ENCODE results near the gene AHCYL1.

The AHCYL1 gene

DNA sequence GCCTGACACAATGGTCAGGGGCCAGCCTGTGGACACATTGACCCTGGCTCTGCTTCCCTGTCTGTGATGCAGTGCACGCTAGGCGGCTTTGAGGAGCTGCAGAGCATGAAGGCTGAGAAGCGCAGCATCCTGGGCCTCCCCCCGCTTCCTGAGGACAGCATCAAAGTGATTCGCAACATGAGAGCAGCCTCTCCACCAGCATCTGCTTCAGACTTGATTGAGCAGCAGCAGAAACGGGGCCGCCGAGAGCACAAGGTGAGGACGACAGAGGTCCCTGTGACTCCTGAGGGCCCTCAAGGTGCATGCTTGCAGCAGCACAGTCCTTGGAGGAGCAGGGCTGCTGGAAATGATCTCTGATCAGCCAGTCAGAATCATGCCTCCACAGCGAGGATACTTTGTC is 58.5 kb downstream of the AHCYL1 start:
- no peak for DNase-seq

DNA sequence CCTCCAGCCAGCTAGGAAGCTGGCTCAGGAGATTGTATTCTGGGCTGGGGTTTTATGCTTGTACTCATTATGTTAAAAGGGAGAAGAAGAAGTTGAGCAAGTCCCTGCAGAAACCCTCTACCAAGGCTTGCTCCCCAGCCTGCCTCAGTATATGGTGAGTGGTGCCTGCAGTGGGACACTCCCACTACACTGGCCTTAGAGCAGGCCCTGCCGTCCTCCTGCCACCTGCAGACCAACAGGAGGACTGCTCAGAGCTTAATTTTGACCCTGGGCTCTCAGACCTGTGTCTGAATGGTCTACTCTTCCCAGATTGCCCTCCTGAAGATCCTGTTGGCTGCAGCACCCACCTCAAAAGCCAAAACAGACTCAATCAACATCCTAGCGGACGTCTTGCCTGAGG is 62.9 kb downstream of the AHCYL1 start:
- no peak for DNase-seq

DNA sequence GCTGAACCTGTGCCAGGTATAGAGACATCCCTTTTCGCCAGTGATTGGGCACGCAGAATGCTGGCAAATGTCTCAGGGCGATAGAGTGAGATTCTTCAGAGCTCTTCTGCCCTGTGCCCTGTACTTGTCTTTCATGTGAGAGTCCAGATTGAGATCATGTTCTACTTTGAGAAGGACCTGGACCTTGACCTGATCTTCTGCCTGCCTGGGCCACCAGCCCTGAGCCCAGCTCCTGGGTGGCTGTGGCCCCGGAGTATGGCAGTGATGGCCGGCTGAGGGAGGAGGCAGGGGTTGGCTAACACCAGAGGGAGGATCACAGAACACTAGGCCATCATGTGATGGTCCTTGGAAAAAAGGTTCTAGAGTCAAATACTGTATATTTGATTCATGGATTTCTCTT is 63.7 kb downstream of the AHCYL1 start:
- no peak for DNase-seq

DNA sequence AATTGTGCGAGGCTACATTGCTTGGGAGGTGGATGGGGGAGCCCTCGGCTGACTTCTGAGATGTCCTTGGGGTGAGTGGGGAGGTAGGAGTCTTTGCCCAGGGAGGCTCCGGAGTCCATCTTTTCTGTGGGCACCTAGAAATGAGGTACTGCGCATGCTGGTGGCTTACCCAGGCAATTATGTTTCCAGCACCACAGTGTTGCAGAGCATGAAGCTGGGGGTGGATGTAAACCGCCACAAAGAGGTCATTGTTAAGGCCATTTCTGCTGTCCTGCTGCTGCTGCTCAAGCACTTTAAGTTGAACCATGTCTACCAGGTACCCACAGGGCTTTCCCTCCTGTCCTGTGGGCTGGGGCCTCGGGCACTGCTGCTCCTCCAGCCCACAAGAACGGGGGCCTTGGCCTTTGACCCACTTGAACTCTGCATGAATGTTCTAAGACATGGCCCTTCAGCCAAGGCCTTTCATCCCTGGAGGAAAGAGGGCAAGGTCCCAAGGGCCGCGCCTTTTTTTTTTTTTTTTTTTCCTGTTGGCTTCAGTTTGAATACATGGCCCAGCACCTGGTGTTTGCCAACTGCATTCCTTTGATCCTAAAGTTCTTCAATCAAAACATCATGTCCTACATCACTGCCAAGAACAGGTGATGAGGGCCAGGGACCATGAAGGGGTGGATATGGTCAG is 64.5 kb downstream of the AHCYL1 start:
- no peak for DNase-seq

DNA sequence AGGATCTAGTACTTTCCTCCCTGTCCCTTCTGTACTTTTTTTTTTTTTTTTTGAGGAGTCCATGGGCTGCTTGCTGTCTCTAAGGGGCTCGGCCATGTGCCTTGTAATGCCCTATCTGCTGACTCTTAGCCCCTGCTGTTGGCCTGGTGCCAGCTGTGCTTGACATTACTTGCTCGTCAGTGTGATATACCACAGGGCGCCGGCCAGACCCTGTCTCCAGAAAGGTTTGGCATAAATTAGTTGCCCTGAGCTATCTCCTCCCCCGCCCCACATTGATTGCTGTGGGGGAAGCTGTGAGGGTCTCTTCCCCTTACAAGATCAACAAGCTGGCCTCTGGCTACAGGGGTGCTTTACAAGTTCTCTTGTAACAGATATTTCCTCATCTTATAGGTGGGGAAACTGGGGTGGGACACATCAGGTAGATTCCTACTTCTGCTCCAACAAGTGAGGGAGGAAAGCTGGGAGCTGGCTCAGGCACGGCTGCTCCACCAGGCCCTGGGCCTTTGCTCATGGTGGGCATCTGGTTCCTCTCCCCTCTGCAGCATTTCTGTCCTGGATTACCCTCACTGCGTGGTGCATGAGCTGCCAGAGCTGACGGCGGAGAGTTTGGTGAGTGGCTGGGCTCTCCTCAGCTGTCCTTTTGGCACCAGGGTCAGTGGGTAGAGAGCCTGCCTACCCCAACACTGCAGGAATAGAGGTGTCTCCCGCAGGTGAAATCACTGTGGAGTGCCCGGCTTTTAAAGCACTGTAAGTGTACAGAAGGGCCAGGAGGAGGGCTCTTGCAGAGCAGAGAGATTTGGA is 65.4 kb downstream of the AHCYL1 start:
- no peak for DNase-seq

DNA sequence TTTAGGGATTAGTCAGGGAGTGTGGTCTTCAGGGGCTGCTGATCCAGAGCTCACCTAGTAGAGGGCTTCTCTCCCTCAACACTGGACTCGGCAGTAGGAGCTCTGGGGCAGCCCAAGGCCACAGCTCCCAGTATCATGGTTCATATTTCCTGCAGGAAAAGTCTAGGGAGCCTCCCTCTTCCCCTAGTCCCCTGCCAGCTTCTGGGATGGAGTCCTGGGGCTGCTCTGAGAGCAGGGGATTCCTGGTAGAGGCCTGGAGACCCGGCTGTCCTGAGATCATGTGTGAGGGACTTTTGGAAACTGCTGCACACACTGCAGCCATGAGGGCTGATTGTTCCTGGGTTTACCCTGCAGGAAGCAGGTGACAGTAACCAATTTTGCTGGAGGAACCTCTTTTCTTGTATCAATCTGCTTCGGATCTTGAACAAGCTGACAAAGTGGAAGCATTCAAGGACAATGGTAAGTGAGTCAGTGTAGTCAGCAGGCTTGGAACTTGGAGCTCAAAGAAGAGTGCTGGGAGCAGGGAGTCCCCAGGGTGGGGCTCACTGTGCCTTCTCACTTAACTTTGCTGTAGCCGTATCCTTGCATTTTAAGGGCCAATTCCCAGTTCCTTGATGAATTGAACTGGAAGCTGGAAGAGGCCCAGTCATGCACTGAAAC is 66.2 kb downstream of the AHCYL1 start:
- DNase-seq: no peak

DNA sequence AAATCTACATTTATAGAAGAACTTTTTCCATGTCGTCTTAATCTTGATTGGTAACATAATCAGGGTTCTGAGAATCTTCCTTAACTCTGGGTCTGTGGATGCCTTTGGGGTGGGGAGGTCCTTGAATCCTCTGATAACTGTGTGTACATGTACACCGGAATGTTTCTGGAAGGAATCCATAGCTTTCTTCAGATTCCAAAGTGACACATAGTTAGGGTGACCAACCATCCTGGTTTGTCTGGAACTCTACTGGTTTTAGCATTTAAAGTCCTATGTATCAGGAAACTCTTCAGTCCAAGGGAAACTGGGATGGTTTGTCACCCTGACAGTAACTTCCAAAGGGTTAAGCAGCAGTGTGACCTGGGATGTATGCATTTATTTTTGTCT is 66.7 kb downstream of the AHCYL1 start:
- DNase-seq: no peak

DNA sequence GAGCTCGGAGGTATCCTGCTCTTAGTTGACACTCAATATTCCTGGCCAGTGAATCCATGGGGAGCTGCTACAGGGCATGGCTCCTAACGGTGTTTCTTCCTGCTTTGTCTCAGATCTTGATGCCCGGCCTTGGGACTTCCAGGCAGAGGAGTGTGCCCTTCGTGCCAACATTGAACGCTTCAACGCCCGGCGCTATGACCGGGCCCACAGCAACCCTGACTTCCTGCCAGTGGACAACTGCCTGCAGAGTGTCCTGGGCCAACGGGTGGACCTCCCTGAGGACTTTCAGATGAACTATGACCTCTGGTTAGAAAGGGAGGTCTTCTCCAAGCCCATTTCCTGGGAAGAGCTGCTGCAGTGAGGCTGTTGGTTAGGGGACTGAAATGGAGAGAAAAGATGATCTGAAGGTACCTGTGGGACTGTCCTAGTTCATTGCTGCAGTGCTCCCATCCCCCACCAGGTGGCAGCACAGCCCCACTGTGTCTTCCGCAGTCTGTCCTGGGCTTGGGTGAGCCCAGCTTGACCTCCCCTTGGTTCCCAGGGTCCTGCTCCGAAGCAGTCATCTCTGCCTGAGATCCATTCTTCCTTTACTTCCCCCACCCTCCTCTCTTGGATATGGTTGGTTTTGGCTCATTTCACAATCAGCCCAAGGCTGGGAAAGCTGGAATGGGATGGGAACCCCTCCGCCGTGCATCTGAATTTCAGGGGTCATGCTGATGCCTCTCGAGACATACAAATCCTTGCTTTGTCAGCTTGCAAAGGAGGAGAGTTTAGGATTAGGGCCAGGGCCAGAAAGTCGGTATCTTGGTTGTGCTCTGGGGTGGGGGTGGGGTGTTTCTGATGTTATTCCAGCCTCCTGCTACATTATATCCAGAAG is 69.2 kb downstream of the AHCYL1 start:
- peak; percentile 94 for DNase-seq

DNA sequence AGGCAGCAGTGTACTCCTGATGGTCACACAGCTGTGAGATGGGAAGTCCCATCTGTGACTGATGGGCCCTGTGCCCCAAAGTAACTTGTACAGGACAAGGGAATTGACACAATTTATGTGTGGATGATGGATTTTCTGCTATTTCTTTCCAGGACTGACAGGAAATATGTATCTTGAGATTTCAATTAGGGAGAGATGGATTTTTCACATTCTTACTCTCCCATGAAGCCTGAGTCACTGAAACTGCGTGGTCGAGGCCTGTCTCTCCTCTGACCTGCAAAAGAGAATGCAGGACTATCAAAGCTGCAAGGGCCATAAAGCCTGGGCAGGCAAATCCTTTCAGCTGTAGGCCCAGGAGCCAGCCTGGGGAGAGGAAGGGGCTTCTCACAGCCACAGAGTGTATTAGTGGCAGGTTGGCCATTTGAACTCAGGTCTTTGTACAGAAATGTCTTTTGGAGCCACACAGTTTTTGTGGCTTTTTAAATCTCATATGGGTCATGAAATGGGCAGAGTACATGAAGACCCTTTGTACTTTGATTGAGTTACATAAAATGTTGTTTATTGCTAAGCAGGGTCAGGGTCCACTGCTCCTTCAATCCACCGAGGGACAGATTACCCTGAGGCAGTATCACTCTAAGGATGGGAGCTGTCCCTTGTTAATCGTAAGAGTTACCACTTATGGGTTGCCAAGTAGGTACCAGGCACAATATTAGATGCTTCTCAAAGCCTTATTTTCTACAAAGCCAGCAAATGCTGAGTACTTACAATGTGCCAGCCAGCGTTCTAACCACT is 71.1 kb downstream of the AHCYL1 start:
- DNase-seq: no peak

DNA sequence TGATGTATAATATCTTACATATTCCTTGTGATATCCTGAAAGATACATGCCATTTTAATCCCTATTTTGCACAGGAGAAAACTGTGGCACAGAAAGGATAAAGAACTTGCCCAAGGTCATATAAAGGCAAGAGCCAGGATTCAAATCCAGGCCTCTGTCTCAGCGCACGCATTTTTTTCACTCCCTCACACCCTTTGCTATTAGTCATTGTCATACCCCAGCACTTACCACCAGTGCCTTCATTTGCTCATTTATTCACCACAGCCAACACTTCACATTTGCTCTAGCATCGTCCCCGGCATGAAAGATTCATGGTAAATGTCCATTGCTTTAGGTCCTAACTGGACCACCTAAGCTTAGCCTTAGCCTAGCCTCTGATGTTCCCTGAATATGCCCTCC is 71.7 kb downstream of the AHCYL1 start:
- no peak for DNase-seq

DNA sequence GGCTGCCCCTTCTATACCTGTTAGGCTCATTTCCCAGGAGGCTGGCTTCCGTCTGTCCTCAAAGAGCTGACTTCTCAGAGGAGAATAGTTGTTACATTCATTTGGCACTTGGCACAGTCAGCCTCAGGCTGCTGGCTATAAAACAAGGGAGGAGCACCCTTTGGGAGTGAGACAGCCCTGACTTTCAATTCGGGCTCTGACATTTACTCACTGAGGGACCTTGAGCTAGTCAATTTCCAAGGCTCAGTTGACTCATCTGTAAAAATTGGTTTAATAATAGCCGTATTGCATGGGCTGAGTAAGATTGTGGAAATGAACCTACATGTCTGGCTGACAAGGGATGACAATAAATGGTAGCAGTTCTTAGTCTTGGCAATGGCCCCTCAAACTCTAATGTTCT is 72.2 kb downstream of the AHCYL1 start:
- no peak for DNase-seq

DNA sequence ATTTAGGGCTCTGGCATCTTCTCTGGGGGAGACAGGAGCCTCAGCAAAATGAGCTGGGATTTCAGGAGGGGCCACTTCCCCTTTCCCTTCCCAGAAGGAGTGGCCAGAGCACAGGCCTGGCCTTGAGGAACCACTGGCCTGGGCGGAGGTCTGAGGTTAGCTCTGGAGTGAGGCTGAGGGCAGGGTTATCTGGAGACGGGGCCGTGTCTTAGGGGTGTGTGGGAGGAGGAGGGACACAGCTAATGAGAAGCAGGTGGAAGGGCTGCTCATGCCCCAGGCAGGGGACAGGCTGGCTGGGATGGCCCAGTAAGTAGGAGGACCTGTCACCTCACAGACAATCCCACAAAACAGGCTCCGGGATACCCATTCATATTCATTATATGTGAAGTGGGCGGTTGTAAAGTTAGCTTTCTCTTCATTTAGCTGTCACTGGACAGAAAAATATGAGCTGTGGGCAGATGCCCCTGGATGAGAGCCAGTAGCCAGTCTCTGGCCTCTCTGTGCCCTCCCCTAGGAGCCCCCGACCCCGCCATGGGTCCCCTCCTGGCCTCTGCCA is 73.5 kb downstream of the AHCYL1 start:
- no peak for DNase-seq

DNA sequence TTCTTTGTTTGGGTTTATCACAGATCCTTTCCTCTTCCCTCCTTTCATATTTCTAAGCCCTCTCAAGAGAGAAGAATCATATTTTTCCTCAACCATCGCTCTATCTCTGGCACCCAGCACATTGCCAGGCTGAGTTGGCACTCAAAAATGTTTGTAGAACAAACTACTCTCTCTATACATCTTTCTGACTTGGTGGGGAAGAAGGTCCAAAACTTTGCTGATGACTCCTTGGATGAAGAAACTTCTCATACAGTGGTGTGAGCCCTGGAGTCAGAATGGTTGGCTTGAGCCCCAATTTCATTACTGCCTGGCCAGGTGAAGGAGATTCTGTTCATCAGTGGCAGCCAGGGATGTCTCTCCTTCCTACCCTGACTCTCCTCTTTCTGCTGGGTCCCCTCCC is 74.0 kb downstream of the AHCYL1 start:
- no peak for DNase-seq

DNA sequence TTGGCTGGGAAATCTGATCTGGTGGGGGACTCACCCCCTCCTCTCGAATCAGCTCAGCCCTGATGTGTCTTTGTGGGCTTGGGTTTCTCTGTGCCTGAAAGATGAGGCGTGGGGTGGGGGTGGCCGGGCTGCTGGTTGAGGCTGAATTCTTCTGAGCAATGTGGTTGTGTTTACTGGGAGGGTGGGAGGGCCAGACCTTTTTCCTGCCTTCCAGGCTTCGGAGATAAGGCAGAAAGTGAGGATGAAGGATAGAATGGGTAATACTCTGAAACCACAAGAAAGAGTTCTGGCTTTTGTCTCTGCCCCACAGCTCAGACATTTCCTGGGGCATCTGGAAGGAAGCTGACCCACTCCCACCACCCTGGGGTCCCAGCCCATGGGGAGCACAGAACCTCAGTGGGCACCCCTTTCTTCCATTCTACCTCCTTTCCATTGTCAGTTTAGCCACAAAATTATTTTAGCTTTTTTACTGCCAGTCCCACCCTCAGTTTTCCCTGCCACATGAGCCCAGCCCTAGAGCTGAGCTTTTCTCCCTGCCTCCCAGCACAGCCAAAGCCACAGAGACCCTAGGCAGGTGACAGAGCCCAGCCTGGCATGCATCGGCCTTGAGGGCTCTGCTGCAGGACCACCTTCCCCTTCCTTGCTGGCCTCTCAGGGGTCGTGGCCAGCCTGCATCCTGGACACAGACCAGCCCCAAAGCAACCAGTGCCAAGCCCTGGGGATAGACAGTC is 74.7 kb downstream of the AHCYL1 start:
- no peak for DNase-seq

DNA sequence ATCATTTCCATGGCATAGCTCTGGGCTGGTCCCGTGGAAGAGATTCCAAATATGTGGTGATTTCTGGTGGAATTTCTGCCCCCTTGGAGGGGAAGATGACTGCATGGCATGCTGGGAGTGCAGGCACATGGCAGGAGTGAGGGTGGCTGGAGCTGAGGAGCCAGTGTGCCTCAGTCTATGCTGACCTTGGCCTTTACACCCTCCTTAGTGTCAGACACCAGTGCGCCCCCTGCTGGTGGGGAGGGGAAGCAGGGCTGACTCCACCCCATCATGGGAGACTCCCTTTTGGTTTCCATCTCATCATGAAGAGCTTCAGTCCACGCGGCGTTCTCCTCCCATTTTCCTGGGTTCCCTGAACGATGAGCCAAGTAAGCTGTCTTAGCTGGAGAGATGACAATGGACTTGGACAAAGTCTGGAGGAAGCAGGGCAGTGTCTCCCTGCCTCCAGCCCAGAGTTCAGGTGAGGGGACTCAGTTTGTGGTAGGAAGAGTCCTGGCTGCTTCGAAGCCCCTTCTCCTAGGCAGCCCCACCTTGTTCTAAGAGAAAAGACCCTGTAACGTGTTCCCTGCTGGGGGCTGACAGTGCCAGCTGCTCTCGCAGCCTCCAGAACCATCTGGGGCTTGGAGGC is 75.6 kb downstream of the AHCYL1 start:
- DNase-seq: peak; percentile 95

DNA sequence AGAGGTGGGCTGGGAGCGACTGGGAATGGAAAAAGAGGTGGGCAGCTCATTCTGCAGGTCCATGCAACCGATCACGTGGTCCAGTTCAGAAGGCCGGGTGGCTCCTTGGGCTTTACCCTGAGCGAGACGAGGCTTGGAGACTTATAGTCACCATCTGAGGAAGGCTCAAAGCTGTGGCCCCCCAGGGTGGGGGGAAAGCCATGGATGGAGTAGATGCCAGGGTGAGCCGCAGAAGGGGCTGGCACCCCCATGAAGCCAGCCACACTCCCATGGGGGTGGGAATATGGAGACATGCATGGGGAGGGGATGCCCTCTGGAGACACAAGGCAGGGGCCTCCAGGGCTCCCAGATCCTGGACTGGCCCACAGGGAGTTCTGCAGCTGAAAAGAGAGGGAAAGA is 76.1 kb downstream of the AHCYL1 start:
- DNase-seq: no peak

DNA sequence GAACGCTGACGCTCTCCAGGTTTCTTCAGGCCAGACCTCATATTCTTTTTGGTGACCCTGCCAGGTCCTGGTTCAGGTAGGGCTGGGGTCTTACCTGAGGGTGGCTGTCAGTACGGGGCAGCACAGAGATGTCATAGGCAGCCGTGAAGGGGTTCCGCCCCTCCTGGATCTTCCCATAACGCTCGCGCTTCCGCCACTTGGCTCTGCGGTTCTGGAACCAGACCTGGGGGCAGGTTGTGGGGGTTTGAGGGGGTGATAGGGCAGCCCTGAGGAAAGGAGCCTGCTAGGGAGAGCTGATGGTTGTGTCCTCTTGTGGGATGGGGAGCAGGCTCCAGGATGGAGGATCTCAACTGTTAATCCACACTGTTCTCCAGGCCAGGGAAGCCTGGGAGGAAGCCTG is 76.8 kb downstream of the AHCYL1 start:
- DNase-seq: no peak

DNA sequence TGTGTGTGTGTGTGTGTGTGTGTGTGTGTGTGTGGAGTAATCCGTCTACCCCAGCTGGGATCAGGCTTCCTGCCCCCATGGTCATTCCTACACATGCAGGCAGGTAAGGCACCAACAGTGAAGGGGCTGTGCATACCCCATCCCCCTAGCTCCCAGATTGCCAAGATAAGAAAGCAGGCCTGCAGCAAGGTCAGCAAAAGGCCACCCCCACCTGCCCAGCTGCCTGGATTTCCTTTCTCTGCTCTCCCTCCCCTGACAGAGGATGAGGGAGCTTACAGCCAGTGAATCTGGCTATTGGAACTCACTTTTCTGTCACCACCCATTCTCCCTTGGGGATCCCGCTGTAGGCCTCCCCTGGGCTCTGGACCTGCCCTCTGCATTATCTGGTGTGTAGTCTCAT is 78.0 kb downstream of the AHCYL1 start:
- no peak for DNase-seq

DNA sequence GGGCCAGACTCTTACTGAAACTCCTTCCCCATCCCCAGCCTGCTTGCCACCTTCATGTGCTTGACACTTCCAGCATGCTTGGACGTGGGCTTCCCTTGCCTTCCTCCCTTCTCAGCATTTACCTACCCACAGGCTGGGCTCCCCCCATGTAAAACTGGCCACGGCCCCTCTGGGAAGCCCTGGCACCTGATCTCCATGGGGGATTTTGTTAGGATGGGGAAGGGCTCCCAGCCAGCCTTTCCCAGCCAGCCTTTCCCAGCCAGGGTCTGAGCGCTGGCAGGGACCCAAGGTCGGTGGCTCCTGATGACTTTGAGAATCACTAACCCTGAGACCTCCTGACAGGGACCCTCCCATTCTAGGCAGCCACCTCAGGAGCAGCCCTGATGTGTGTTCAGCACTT is 79.2 kb downstream of the AHCYL1 start:
- DNase-seq: no peak

DNA sequence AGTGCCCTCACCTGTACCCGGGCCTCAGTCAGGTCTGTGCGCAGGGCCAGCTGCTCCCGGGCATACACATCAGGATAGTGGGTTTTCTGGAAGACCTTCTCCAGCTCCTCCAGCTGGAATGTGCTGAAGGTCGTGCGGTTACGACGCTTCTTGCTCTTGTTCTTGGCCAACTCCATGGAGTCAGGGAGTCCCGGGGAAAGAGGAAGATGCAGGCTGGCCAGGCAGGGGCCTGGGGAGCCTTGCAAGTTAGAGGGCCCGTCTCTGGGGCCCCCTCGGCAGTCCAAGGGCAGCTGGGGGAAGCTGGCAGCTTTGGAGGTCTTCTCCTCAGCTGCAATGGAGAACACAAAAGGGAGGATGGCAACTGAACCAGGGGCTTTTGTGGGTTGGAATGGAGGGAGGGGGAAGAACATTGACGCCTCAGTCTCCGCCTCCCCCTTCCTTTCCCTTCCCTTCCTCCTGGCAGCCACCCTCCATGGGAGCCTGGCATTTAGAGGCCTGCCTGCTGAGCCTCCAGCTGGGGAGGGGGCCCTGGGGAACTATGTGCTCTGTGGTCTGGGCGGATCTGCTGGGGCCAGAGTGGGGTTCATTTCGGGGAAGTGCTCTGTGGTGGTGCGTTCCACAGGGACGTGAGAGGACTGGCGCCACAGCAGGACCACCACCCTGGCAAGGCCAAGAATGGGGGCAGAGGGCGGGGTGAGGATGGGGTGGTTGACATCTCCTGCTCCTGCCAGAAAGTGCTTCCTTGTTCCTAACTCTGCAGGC is 80.2 kb downstream of the AHCYL1 start:
- no peak for DNase-seq

Measured in activated CD8-positive, alpha-beta memory T cell treated with anti-CD3 and anti-CD28 coated beads, Interleukin-2, amount 50 U/mL, for 48 hours (primary cell).